RWPE1 (cell line): Measurements from ENCODE around the gene BASP1.
"Not testable (repeated sequence)": the region's sequence is repeated elsewhere in the genome, so short reads cannot be mapped to it uniquely, and the experiment has no call there.

Experiments
- CTCF ChIA-PET: fragments of 350-600 bp; sonication (Branson Sonifier 250); formaldehyde crosslinking; extraction: SDS; loops from one replicate; lab custom pipeline; 2021; lab: Yijun Ruan, JAX
- POLR2A ChIA-PET: fragments of 400-600 bp; formaldehyde crosslinking; extraction: SDS; loops from one replicate; lab custom pipeline; 2020; ENCODE audit warnings: antibody characterized with exemption; ENCODE audit not compliant: low non-redundant PET; lab: Yijun Ruan, JAX
- DNase-seq: peaks from one replicate; pipeline ENCODE4 v3.0.0; 2012; ENCODE audit warnings: low spot score
- H3K27ac ChIP-seq: fragments of 450-650 bp; 2 replicates; pipeline ENCODE4 v1.5.1; 2017
- CTCF ChIP-seq: fragments of 450-650 bp; conservative IDR thresholded peaks from 2 replicates; pipeline ENCODE4 v1.5.1; 2017; ENCODE audit warnings: low read depth, mild to moderate bottlenecking

Gene BASP1

GRCh38 chr5:17255471-17256021 is 38.1 kb downstream of the BASP1 start:
- ChIA-PET CTCF (no interaction called here), POLR2A (interaction anchor here (0.6 kb wide), 1 partner anchor 24 kb away, joined by 3 read pairs; no protein-coding TSS in a partner anchor)
- no peak for TF ChIP-seq CTCF
- H3K27ac ChIP-seq = no peak overlapping the region
- DNase-seq = no peak

- TF ChIP-seq CTCF = no peak
- DNase-seq = no peak
- ChIA-PET CTCF (no interaction called here), POLR2A (interaction anchor here (0.6 kb wide), 1 partner anchor 23 kb away, joined by 3 read pairs; no protein-coding TSS in a partner anchor)
- H3K27ac ChIP-seq = no peak overlapping the region
These were observed 38.7 kb downstream of the BASP1 start for GRCh38 chr5:17256171-17256570.

- ChIA-PET CTCF (no interaction called here), POLR2A (no interaction called here)
- no peak for DNase-seq
- no peak for TF ChIP-seq CTCF
- H3K27ac ChIP-seq = no peak overlapping the region
These were observed 39.4 kb downstream of the BASP1 start for GRCh38 chr5:17256839-17257238.

- DNase-seq = no peak
- H3K27ac ChIP-seq = no peak overlapping the region
- no peak for TF ChIP-seq CTCF
- CTCF ChIA-PET = interaction anchor here (0.9 kb wide), 1 partner anchor 36 kb away, joined by 5 read pairs; no protein-coding TSS in a partner anchor
- POLR2A ChIA-PET = no interaction called here
These were observed 40.4 kb downstream of the BASP1 start for GRCh38 chr5:17257705-17258273.

GRCh38 chr5:17258431-17258830 is 41.0 kb downstream of the BASP1 start:
- DNase-seq = peak; percentile 16
- no peak overlapping the region for H3K27ac ChIP-seq
- TF ChIP-seq CTCF = no peak
- CTCF ChIA-PET = interaction anchor here (0.8 kb wide), 1 partner anchor 856 kb away, joined by 3 read pairs; no protein-coding TSS in a partner anchor
- POLR2A ChIA-PET = no interaction called here

GRCh38 chr5:17259012-17259411 is 41.6 kb downstream of the BASP1 start:
- POLR2A ChIA-PET, H3K27ac ChIP-seq, DNase-seq: not testable (repeated sequence)
- CTCF ChIA-PET = interaction anchor here (0.8 kb wide), 1 partner anchor 855 kb away, joined by 3 read pairs; no protein-coding TSS in a partner anchor

GRCh38 chr5:17259630-17260257 is 42.3 kb downstream of the BASP1 start:
- POLR2A ChIA-PET = no interaction called here
- DNase-seq = no peak
- no peak for TF ChIP-seq CTCF
- H3K27ac ChIP-seq = no peak overlapping the region
- CTCF ChIA-PET = no interaction called here
